Measurements from ENCODE around the gene TEAD3.

GRCh38 chr6:35425284-35425683, 71.6 kb downstream of the TEAD3 start:
- TF ChIP-seq REST (IDR thresholded peaks at IDR 0.05; ENCODE audit: borderline replicate concordance), result no peak
- no peak for TF ChIP-seq EZH2 (IDR thresholded peaks at IDR 0.05; ENCODE audit: borderline replicate concordance, insufficient read depth, low read length, poor library complexity, severe bottlenecking)
- TF ChIP-seq CTCF (IDR thresholded peaks at IDR 0.05; ENCODE audit: poor library complexity, severe bottlenecking), result no peak
- TF ChIP-seq POLR2AphosphoS5 (IDR thresholded peaks at IDR 0.05), result no peak
- TF ChIP-seq EP300 (conservative IDR thresholded peaks at IDR 0.05; ENCODE audit: poor library complexity, severe bottlenecking), result no peak
- no peak for TF ChIP-seq RAD21 (conservative IDR thresholded peaks at IDR 0.05)
- no peak for TF ChIP-seq TAF1 (IDR thresholded peaks at IDR 0.05; ENCODE audit: low read depth)
- TF ChIP-seq MXI1 (conservative IDR thresholded peaks at IDR 0.05; ENCODE audit: poor library complexity, severe bottlenecking), result no peak

Data from neural cell (in vitro differentiated cells).